GM12874 (cell line): Measurements from ENCODE around the gene PPP2R2C.

Source experiments
- TF ChIP-seq, protein P1 (sequence below): IDR thresholded peaks from 2 replicates; pipeline ENCODE4 v1.5.1; 2011; ENCODE audit warnings: low read depth, mild to moderate bottlenecking, control low read depth, low read length, moderate library complexity; ENCODE audit not compliant: insufficient read depth

Gene PPP2R2C

DNA sequence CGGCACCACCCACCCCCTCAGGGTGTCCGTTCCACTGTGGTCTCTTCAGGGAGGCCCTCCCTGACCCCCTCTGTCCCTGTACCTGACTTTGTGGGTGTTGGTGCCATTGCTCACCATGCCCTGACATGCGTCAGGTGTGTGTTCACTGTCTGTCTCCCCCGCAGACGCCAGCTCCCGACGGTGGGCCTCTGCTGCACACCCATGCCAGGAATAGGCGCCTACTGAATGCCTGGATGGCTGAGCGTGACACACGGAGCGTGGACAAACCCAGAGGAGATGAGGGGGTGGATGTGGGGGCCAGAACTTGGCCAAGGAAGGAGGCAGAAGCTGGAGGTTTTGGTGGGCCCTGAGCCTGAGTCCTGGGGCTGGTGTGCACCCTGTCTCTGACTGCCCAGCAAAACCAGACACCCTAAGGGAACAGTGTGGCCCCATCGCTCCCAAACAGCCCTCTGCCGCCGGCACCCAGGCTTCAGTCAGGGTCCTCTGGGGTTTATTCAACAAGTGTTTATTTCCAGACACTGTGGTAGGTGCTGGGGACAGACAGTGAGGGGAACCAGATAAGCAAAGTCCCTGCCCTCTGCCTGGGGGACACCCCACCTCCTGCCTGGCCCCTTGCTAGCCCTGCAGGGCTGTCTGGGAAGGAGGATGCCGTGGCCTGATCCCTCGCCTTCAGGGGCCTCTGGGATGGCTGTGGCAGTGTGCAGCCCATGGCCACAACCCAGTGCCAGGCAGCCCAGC is 125.9 kb downstream of the PPP2R2C start:
- TF ChIP-seq, protein P1, sequence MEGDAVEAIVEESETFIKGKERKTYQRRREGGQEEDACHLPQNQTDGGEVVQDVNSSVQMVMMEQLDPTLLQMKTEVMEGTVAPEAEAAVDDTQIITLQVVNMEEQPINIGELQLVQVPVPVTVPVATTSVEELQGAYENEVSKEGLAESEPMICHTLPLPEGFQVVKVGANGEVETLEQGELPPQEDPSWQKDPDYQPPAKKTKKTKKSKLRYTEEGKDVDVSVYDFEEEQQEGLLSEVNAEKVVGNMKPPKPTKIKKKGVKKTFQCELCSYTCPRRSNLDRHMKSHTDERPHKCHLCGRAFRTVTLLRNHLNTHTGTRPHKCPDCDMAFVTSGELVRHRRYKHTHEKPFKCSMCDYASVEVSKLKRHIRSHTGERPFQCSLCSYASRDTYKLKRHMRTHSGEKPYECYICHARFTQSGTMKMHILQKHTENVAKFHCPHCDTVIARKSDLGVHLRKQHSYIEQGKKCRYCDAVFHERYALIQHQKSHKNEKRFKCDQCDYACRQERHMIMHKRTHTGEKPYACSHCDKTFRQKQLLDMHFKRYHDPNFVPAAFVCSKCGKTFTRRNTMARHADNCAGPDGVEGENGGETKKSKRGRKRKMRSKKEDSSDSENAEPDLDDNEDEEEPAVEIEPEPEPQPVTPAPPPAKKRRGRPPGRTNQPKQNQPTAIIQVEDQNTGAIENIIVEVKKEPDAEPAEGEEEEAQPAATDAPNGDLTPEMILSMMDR, result no peak

DNA sequence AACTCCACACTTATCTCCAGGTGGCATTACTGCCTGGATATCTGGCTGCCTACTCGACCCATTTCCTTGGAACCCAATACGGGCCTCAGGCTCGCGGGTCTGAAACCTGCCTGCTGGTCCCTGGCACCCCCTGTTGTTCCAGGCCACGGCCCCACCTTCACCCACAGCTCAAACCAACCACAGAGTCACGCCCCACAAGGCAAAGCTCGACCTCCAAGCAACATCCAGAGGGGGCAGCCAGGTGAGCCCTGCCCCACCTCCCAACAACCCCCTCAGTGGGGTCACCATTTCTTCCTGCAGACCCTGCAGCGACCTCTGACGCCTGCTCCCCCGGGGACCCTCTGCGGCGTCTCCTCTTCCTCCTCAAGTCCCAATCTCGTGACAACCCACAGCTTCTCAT is 126.5 kb downstream of the PPP2R2C start:
- TF ChIP-seq, protein P1, result no peak

DNA sequence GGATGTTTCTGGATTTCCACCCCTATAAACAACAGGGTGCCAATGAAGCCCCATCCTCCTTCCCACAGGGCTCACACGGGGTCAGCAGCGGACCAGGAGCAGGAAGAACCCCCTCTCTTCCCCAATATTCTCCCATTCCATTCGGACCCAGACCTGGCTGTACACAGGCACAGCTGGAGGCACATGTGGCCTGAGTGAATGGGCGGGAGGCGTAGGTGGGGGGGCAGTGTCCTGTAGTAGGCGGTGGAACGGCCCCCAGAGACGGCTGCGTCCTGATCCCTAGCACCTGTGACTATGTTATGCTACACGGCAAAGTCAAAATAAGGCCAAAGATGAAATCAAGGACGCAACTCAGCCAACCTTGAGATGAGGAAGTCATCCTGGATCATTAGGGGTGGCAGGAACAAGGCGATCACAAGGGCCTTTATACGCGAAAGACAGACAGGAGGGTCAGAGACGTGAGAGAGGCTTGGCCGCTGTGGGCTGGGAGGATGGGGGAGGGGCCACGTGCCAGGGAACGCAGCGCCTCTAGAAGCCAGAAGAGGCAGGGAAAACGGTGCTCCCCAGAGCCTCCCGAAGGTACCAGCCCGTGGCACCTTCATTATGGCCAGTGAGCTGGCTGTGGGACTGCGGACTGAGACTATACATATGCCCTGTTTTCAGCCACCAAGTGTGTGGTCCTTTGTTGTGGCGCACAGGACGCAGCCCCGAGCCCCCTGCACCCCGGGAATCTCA is 127.2 kb downstream of the PPP2R2C start:
- TF ChIP-seq, protein P1, result no peak

DNA sequence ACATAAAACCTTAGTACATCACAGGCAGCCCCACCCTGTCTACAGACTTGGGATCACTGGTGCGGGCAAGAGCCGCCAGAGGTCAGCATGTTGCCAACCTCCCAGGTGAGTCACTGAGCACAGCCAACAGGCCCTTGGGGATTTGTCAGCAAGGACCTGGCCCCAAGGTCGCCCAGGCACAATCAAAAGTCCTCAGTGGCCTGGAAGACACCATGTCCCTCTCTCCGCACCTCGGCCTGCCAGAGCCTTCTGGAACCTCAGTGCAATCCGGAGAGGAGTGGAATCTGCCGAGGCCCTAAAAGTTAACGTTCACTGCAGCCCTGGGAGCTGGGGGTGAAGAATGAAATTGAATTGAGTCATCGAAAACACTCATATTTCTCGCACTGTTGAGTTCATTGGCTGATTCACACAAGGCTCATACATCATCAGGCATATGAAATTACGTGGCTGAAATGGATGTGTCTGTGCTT is 128.4 kb downstream of the PPP2R2C start:
- TF ChIP-seq, protein P1, result no peak

DNA sequence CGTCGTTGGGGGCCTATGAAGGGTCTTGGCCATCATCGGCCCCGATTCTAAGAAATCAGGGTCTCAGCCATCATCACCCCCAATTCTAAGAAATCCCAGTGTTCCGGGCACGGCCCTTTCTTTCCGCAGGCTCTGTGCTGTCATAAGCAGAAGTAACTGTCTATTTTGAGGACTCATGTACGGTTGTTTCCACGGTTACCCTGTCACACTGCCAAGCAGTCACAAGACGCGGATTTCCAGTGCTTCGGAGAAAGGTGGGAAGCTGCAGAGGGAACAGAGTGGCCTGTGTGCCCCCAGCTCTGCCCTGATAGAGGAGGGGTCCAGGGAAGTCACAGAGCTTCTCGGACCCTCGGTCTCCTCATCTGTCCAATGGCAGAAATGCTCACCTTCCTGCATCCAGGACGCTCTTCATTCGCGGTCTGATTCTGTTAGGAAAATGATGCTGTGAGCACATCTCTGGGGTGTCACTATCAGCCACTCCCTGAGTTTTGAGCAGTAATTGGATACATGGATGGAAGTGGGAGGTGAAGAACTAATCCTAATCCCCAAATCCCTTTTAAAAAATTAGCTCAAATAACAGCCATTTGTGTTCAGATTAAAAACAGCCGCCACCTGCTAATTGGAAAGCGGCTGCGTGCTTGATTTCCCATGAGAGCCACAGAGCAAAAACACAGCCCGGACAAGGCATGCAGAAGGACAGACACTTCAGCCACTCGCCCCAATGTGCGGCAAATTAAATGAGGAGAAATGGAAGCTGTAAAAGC is 129.7 kb downstream of the PPP2R2C start:
- TF ChIP-seq, protein P1, result no peak

DNA sequence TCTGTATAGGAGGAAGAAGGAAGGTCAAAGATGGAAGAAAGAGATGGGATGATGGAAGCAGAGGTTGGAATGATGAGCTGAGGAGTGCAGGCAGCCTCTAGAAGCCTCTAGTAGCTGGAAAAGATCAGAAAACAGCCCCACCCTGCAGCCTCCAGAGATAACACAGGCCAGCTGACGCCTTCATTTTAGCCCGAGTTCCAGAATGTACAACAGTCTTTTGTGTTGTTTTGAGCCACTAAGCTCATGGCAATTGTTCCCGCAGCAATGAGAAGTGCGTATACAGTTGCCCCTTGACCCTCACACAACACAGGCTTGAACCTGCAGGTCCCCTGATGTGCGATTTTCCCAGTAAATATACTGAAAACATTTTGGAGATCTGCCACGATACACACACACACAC is 130.7 kb downstream of the PPP2R2C start:
- TF ChIP-seq, protein P1, result no peak

DNA sequence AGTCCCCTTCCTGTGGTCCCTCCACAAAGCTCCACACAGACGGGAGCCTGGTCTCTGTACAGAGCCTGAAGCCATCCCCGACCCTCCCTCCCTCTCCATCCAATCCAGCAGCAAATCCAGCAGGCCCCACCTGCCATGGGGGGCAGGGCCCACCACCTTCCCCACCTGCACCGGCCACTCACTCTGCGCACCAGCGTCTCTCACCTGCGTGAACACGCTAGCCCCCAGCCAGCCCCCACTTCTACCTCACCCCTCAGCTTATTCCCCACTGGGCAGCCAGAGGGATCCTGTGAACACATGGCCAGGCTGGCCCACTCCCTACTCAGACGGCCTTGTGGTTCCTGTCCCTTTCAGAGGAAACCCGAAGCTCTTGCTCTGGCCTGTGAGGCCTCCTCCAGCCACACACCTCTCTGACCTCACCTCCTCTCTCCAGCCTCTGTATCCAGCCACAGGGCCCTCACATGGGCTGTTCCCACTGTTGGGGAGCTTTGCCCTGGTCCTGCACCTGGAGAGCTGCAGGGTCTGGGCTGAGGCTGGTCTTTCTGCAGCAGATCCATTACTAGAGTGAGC is 131.9 kb downstream of the PPP2R2C start:
- TF ChIP-seq, protein P1, result no peak
